HepG2 (cell line): ENCODE data around the gene LITAFD. TPM values are rescaled to one million over a fixed set of nuclear protein-coding genes. Genes with fewer than 3 reads are reported as not detected.

Experiments used
- ATAC-seq: fragments of 200-7000 bp; cut with Tn5 transposase; 3 replicates; pipeline ENCODE4 v1.9.1; 2020; ENCODE audit warnings: mild to moderate bottlenecking, moderate library complexity
- BruUV-seq: library from RNA; stranded (reverse); fragments of 400-500 nt; replicated peaks from 2 replicates; lab custom pipeline; 2021; lab: Mats Ljungman, UMichigan
- CTCF ChIA-PET: fragments of 300-600 bp; formaldehyde crosslinking; extraction: SDS; loops from one replicate; lab custom pipeline; 2021; ENCODE audit warnings: low total read pairs, inconsistent platforms, low intra/inter-chr PET ratio; lab: Yijun Ruan, JAX
- POLR2A ChIA-PET: fragments of 350-600 bp; sonication (Branson Sonifier 250); formaldehyde crosslinking; loops from one replicate; lab custom pipeline; 2020; ENCODE audit warnings: antibody characterized with exemption, inconsistent platforms; lab: Yijun Ruan, JAX
- DNase-seq: peaks from one replicate; pipeline ENCODE4 v3.0.0-alpha.2; 2015; ENCODE audit warnings: low spot score
- FAIRE-seq: peaks from 3 replicates; lab custom pipeline; 2011; peaks lifted over from hg19 to GRCh38; lab: Jason Lieb, UNC
- H2AFZ ChIP-seq: one replicate; pipeline ENCODE4 v1.6.1; 2011; ENCODE audit warnings: low read length, inconsistent platforms
- H3K27ac ChIP-seq: fragments of 300-600 bp; 3 replicates; pipeline ENCODE4 v1.8.0; 2011; ENCODE audit warnings: mixed run types, mild to moderate bottlenecking, mixed read lengths, low read length, inconsistent platforms; ENCODE audit not compliant: insufficient read depth; ENCODE audit errors: extremely low read length
- H3K27me3 ChIP-seq, 2 experiments: fragments of 200-600 bp in 1 of 2; 2 replicates in 1 of 2; 3 replicates in 1 of 2; pipeline versions ENCODE4 v1.6.0 to v1.8.0; 2011; ENCODE audit warnings: low read length in 2 of 2, mild to moderate bottlenecking in 2 of 2, moderate library complexity in 2 of 2, inconsistent platforms in 1 of 2; ENCODE audit not compliant: insufficient read depth in 2 of 2, control insufficient read depth in 1 of 2
- H3K36me3 ChIP-seq, 2 experiments: fragments of 200-600 bp in 1 of 2; replicated peaks in 1 of 2; 2 replicates in 1 of 2; 3 replicates in 1 of 2; pipeline versions ENCODE4 v1.5.1 to v1.8.0; 2011; ENCODE audit warnings: low read length in 2 of 2, inconsistent platforms in 1 of 2; ENCODE audit not compliant: insufficient read depth in 2 of 2, control insufficient read depth in 1 of 2
- H3K4me1 ChIP-seq: 2 replicates; pipeline ENCODE4 v1.5.1; 2012; ENCODE audit warnings: low read length, inconsistent platforms; ENCODE audit not compliant: insufficient read depth
- H3K4me2 ChIP-seq: 2 replicates; pipeline ENCODE4 v1.6.0; 2011; ENCODE audit warnings: low read depth, low read length, inconsistent platforms
- H3K4me3 ChIP-seq, 3 experiments: fragments of 200-600 bp in 1 of 3; sonication (generic), shearing (Covaris generic) in 1 of 3; replicated peaks in 1 of 3; 2 replicates each; pipeline ENCODE4 v1.5.1; 2011 to 2016; ENCODE audit warnings: low read length in 3 of 3, inconsistent platforms in 2 of 3, low read depth in 2 of 3, mild to moderate bottlenecking in 2 of 3, control low read depth in 1 of 3, mixed read lengths in 1 of 3; ENCODE audit not compliant: insufficient read depth in 1 of 3
- H3K79me2 ChIP-seq: one replicate; pipeline ENCODE4 v1.6.1; 2011; ENCODE audit warnings: low read length, inconsistent platforms; ENCODE audit not compliant: insufficient read depth
- H3K9ac ChIP-seq: 2 replicates; pipeline ENCODE4 v1.6.0; 2011; ENCODE audit warnings: mild to moderate bottlenecking, low read depth, low read length, inconsistent platforms; ENCODE audit not compliant: insufficient read depth
- H3K9me3 ChIP-seq: 2 replicates; pipeline ENCODE4 v1.5.1; 2012; ENCODE audit warnings: mild to moderate bottlenecking, low read length
- H4K20me1 ChIP-seq: 2 replicates; pipeline ENCODE4 v1.6.0; 2011; ENCODE audit warnings: inconsistent platforms, mild to moderate bottlenecking, low read length, moderate library complexity; ENCODE audit not compliant: insufficient read depth
- AGO1 ChIP-seq: fragments of 200-400 bp; formaldehyde crosslinking; IDR thresholded peaks from 2 replicates; pipeline ENCODE4 v1.6.1; 2017; ENCODE audit warnings: mild to moderate bottlenecking, low read depth, low read length, moderate library complexity; ENCODE audit not compliant: poor library complexity, severe bottlenecking
- ARID2 ChIP-seq: sonication (generic); formaldehyde crosslinking; IDR thresholded peaks from 2 replicates; pipeline ENCODE4 v1.8.1; 2022; ENCODE audit warnings: mild to moderate bottlenecking, missing genetic modification reagents, borderline replicate concordance
- CEBPB ChIP-seq: IDR thresholded peaks from 2 replicates; pipeline ENCODE4 v1.6.1; 2011; ENCODE audit warnings: low read depth, low read length, improper control_type of control experiment, borderline replicate concordance
- HNF4A ChIP-seq: sonication (generic); formaldehyde crosslinking; IDR thresholded peaks from 2 replicates; pipeline ENCODE4 v1.4.0; 2020; ENCODE audit warnings: missing genetic modification reagents
- MAFG ChIP-seq: sonication (generic); formaldehyde crosslinking; IDR thresholded peaks from 2 replicates; pipeline ENCODE4 v1.5.1; 2020; ENCODE audit warnings: mild to moderate bottlenecking, missing genetic modification reagents
- NFIC ChIP-seq: IDR thresholded peaks from 2 replicates; pipeline ENCODE4 v1.6.1; 2012; ENCODE audit warnings: mild to moderate bottlenecking, low read length, inconsistent platforms
- NFKBIZ ChIP-seq: IDR thresholded peaks from 2 replicates; pipeline ENCODE4 v1.6.1; 2018; ENCODE audit warnings: missing genetic modification reagents, missing compliant biosample characterization
- REST ChIP-seq, 2 experiments: IDR thresholded peaks; 2 replicates each; pipeline ENCODE4 v1.6.1; 2011 to 2012; ENCODE audit warnings: low read length in 2 of 2, borderline replicate concordance in 1 of 2, low read depth in 1 of 2, mild to moderate bottlenecking in 1 of 2, moderate library complexity in 1 of 2
- RFX5 ChIP-seq: IDR thresholded peaks from 2 replicates; pipeline ENCODE4 v1.6.1; 2011; ENCODE audit warnings: low read depth, low read length, improper control_type of control experiment
- ZBTB42 ChIP-seq: sonication (generic); formaldehyde crosslinking; IDR thresholded peaks from 2 replicates; pipeline ENCODE4 v1.5.0; 2020; ENCODE audit warnings: mild to moderate bottlenecking, missing genetic modification reagents
- ZNF282 ChIP-seq: fragments of 450-650 bp; IDR thresholded peaks from 2 replicates; pipeline ENCODE4 v1.6.1; 2018; ENCODE audit not compliant: partially characterized antibody
- ZNF44 ChIP-seq: sonication (generic); formaldehyde crosslinking; IDR thresholded peaks from 2 replicates; pipeline ENCODE4 v1.5.1; 2020; ENCODE audit warnings: mild to moderate bottlenecking, missing genetic modification reagents
- ZNF691 ChIP-seq: sonication (generic); formaldehyde crosslinking; IDR thresholded peaks from 2 replicates; pipeline ENCODE4 v1.4.0; 2020; ENCODE audit warnings: missing genetic modification reagents, low read depth, mild to moderate bottlenecking, borderline replicate concordance
- WGBS: methylation state at CpG from one replicate; pipeline ENCODE4 v1.1.6; 2017; ENCODE audit warnings: low lambda C conversion rate; 5-methylcytosine and 5-hydroxymethylcytosine counted together
- in situ Hi-C: cut with HindIII; loops from 2 replicates; pipeline ENCODE4 v1.10.0; 2017; ENCODE audit warnings: low pct_unique_long_range_greater_than_20kb; ENCODE audit not compliant: extremely low pct_ligation_motif_present
- intact Hi-C: fragments of 100-400 bp; cut with micrococcal nuclease; formaldehyde crosslinking; loops from one replicate; pipeline ENCODE4 v1.10.0; 2022; ENCODE audit not compliant: unreplicated experiment
- polyA plus RNA-seq, 8 experiments: library from polyadenylated mRNA; depleted of rRNA in 3 of 8; stranded (reverse) in 7 of 8; unstranded in 1 of 8; fragments of >200 nt; fragmentation: Illumina TruSeq in 4 of 8; extraction: Trizol in 4 of 8; gene quantifications; 2 replicates each; pipeline versions ENCODE4 v1.2.1 to v1.2.3, GENCODE V29; 2011 to 2016; ENCODE audit warnings: low read depth in 4 of 8, missing spikeins in 1 of 8, mixed read lengths in 1 of 8; ENCODE audit not compliant: insufficient read depth in 1 of 8
- total RNA-seq, 5 experiments: library from RNA; depleted of rRNA; stranded (reverse); fragments of >200 nt; fragmentation: Illumina TruSeq; extraction: Trizol; gene quantifications; 2 replicates each; pipeline ENCODE4 v1.2.3, GENCODE V29; 2016; ENCODE audit warnings: low read depth in 1 of 5
- TF ChIP-seq, protein P1 (sequence below): sonication (generic); formaldehyde crosslinking; IDR thresholded peaks from 2 replicates; pipeline ENCODE4 v1.4.0; 2020; ENCODE audit warnings: mild to moderate bottlenecking, missing genetic modification reagents
- TF ChIP-seq, protein P2 (sequence below): IDR thresholded peaks from 2 replicates; pipeline ENCODE4 v1.6.1; 2016; ENCODE audit warnings: low read depth

Gene LITAFD
- total and polyA plus RNA-seq, 2 of the 13 experiments (the other 11 are each of a cell fraction or from before 2014, with no cell fraction given): not detected

DNA sequence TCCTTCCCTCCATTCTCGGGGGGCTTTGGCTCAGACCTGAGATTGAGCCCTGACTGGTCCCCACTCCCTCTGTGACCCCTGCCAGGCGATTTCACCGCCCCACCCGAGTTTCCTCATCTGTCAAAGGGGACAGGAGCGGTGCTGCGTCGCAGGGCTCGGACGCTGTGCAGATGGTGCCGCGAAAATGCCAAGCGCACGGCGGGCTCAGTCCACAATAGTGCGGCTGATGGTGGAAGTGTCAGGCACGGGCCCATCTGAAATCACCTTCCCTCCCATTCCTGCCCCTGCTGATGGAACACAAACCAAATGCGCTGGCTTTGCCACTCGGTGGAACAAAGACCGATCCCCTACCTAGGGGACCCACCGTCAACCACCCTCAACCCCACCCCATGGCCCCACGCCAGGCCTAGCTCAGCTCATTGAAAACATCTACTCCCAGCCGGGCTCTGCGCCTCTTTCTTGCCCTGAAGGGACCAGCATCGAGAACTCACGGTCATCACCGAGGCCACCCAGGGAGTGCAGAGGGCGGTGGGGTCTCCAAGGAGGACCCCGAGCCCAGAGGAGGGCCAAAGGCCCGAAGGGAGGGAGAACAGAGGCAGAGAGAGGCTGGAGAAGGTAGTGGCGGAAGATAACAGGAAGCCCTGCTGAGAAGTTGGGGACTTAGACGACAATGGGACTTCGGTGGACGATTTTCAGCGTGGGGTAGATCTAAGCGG, 14.8 kb upstream of the LITAFD start:
- H3K4me3 ChIP-seq: peak overlapping the region; percentile 82 to 97 (median 87)
- no peak for FAIRE-seq
- WGBS: under 1% methylated on average over 35 of the region's 35 CpGs
- peak overlapping the region; percentile 86 for H3K9ac ChIP-seq
- peaks cover 59% of the 10 kb centered on the region for H3K79me2 ChIP-seq
- peak overlapping the region; percentile 95 for H3K27ac ChIP-seq
- no peaks in the 10 kb centered on the region for H3K36me3 ChIP-seq
- peaks cover 75% of the 10 kb centered on the region for H3K4me1 ChIP-seq
- H3K4me2 ChIP-seq: peak overlapping the region; percentile 91
- no peak for ATAC-seq
- intact Hi-C loops: loop anchor here (2.0 to 5.0 kb wide), 2 partner anchors 17 to 225 kb away; partner anchors contain the start of gene HAPSTR1
- peaks cover 37% of the 10 kb centered on the region; the same call in 1 of the 2 replicates for H4K20me1 ChIP-seq
- no peak for DNase-seq
- CTCF ChIA-PET: no interaction called here
- in situ Hi-C loops: no loop called here
- POLR2A ChIA-PET: interaction anchor here (10.4 kb wide), 1 partner anchor 17 kb away, joined by 235 read pairs; the partner anchor contains the start of gene LITAFD
- no TSS peak for BruUV-seq
- H3K27me3 ChIP-seq: no peaks in the 10 kb centered on the region; a peak in 1 of 5 replicates
- no peak overlapping the region for H2AFZ ChIP-seq
- H3K9me3 ChIP-seq: no peaks in the 10 kb centered on the region
- TF ChIP-seq, protein P1, sequence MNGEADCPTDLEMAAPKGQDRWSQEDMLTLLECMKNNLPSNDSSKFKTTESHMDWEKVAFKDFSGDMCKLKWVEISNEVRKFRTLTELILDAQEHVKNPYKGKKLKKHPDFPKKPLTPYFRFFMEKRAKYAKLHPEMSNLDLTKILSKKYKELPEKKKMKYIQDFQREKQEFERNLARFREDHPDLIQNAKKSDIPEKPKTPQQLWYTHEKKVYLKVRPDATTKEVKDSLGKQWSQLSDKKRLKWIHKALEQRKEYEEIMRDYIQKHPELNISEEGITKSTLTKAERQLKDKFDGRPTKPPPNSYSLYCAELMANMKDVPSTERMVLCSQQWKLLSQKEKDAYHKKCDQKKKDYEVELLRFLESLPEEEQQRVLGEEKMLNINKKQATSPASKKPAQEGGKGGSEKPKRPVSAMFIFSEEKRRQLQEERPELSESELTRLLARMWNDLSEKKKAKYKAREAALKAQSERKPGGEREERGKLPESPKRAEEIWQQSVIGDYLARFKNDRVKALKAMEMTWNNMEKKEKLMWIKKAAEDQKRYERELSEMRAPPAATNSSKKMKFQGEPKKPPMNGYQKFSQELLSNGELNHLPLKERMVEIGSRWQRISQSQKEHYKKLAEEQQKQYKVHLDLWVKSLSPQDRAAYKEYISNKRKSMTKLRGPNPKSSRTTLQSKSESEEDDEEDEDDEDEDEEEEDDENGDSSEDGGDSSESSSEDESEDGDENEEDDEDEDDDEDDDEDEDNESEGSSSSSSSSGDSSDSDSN (CRISPR knock-in tag): peak; percentile 10; the same call in 1 of the 2 replicates
- TF ChIP-seq NFIC (no peak), HNF4A (CRISPR knock-in tag) (0 out of 2 replicates have a peak, but pooled peaks have one; percentile 17), RFX5 (no peak), ZNF691 (CRISPR knock-in tag) (peak; percentile 82), ZNF44 (no peak), ZBTB42 (CRISPR knock-in tag) (0 out of 2 replicates have a peak, but pooled peaks have one; percentile 52), MAFG (CRISPR knock-in tag) (no peak), CEBPB (no peak), ZNF282 (no peak), NFKBIZ (CRISPR knock-in tag) (no peak), ARID2 (CRISPR knock-in tag) (no peak), REST (IDR thresholded peaks at IDR 0.05; ENCODE audit: borderline replicate concordance in 1 of 2, low read depth in 1 of 2, low read length in 2 of 2) (no peak), AGO1 (no peak)
- TF ChIP-seq, protein P2, sequence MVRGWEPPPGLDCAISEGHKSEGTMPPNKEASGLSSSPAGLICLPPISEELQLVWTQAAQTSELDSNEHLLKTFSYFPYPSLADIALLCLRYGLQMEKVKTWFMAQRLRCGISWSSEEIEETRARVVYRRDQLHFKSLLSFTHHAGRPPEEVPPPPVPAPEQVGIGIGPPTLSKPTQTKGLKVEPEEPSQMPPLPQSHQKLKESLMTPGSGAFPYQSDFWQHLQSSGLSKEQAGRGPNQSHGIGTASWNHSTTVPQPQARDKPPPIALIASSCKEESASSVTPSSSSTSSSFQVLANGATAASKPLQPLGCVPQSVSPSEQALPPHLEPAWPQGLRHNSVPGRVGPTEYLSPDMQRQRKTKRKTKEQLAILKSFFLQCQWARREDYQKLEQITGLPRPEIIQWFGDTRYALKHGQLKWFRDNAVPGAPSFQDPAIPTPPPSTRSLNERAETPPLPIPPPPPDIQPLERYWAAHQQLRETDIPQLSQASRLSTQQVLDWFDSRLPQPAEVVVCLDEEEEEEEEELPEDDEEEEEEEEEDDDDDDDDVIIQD (CRISPR knock-in tag): peak; percentile 39; the same call in 1 of the 2 replicates
